Endothelial cell of umbilical vein (primary cell): Measurements from ENCODE around the gene TMEM214. TPM values are rescaled to one million over a fixed set of nuclear protein-coding genes. Genes with fewer than 3 reads are reported as not detected.

Source experiments
- BruUV-seq: library from RNA; stranded (reverse); fragments of 400-500 nt; replicated peaks from 2 replicates; lab custom pipeline; 2021; lab: Mats Ljungman, UMichigan
- CTCF ChIA-PET: fragments of 300-600, 350-600 bp; sonication (Branson Sonifier 250); formaldehyde crosslinking; loops from one replicate; lab custom pipeline; 2021; ENCODE audit warnings: antibody characterized with exemption, inconsistent platforms; lab: Charles Lee
- POLR2A ChIA-PET: fragments of 300-600, 350-600 bp; sonication (Branson Sonifier 250); formaldehyde crosslinking; loops from one replicate; lab custom pipeline; 2021; ENCODE audit warnings: antibody characterized with exemption, inconsistent platforms; lab: Charles Lee
- DNase-seq: peaks from one replicate; pipeline ENCODE4 v3.0.0-alpha.2; 2011; ENCODE audit warnings: low read depth, low spot score
- FAIRE-seq: peaks from 2 replicates; lab custom pipeline; 2011; peaks lifted over from hg19 to GRCh38; lab: Jason Lieb, UNC
- H2AFZ ChIP-seq: 2 replicates; pipeline ENCODE4 v1.6.0; 2012; ENCODE audit warnings: low read depth, low read length, control low read depth, inconsistent platforms
- H3K27ac ChIP-seq: 2 replicates; pipeline ENCODE4 v1.5.1; 2011; ENCODE audit warnings: low read depth, mild to moderate bottlenecking, control low read depth, low read length, moderate library complexity; ENCODE audit not compliant: insufficient read depth
- H3K27me3 ChIP-seq, 2 experiments: 2 replicates each; pipeline versions ENCODE4 v1.6.0 to v1.6.1; 2011; ENCODE audit warnings: low read length in 2 of 2, mixed read lengths in 1 of 2; ENCODE audit not compliant: control insufficient read depth in 2 of 2, insufficient read depth in 2 of 2
- H3K36me3 ChIP-seq, 2 experiments: 2 replicates in 1 of 2; 3 replicates in 1 of 2; pipeline ENCODE4 v1.5.1; 2011; ENCODE audit warnings: low read length in 2 of 2, mild to moderate bottlenecking in 1 of 2, moderate library complexity in 1 of 2; ENCODE audit not compliant: control insufficient read depth in 2 of 2, insufficient read depth in 2 of 2; ENCODE audit errors: extremely low read depth in 1 of 2
- H3K4me1 ChIP-seq: 3 replicates; pipeline ENCODE4 v1.5.1; 2011; ENCODE audit warnings: mild to moderate bottlenecking, low read length; ENCODE audit not compliant: control insufficient read depth, insufficient read depth; ENCODE audit errors: extremely low read depth
- H3K4me2 ChIP-seq: 2 replicates; pipeline ENCODE4 v1.6.1; 2011; ENCODE audit warnings: low read length, control low read depth, mixed read lengths; ENCODE audit not compliant: insufficient read depth
- H3K4me3 ChIP-seq, 3 experiments: fragments of 200-600 bp in 1 of 3; sonication (generic), shearing (Covaris generic) in 1 of 3; replicated peaks in 1 of 3; 2 replicates each; pipeline ENCODE4 v1.5.1; 2011 to 2016; ENCODE audit warnings: control low read depth in 3 of 3, low read length in 3 of 3, mild to moderate bottlenecking in 2 of 3, inconsistent platforms in 1 of 3, low read depth in 1 of 3, moderate library complexity in 1 of 3; ENCODE audit not compliant: insufficient read depth in 1 of 3
- H3K79me2 ChIP-seq: 2 replicates; pipeline ENCODE4 v1.6.0; 2012; ENCODE audit warnings: low read length, inconsistent platforms; ENCODE audit not compliant: control insufficient read depth, insufficient read depth
- H3K9ac ChIP-seq: replicated peaks from 2 replicates; pipeline ENCODE3; 2011; ENCODE audit warnings: low read length, control low read depth; ENCODE audit not compliant: insufficient read depth; ENCODE audit errors: extremely low read depth
- H3K9me1 ChIP-seq: replicated peaks from 3 replicates; pipeline ENCODE4 v1.6.0; 2011; ENCODE audit warnings: mild to moderate bottlenecking, low read length; ENCODE audit not compliant: control insufficient read depth, insufficient read depth; ENCODE audit errors: extremely low read depth
- H3K9me3 ChIP-seq: replicated peaks from 2 replicates; pipeline ENCODE4 v1.5.1; 2012; ENCODE audit warnings: low read length, inconsistent platforms; ENCODE audit not compliant: control insufficient read depth, insufficient read depth
- H4K20me1 ChIP-seq: replicated peaks from 2 replicates; pipeline ENCODE3; 2011; ENCODE audit warnings: mild to moderate bottlenecking, low read length; ENCODE audit not compliant: control insufficient read depth, insufficient read depth; ENCODE audit errors: extremely low read depth
- EZH2 ChIP-seq: IDR thresholded peaks from 2 replicates; pipeline ENCODE4 v1.6.1; 2012; ENCODE audit warnings: borderline replicate concordance, low read depth, mild to moderate bottlenecking, moderate library complexity, low read length, inconsistent platforms; ENCODE audit not compliant: severe bottlenecking
- FOS ChIP-seq: IDR thresholded peaks from 2 replicates; pipeline ENCODE4 v1.6.1; 2011; ENCODE audit warnings: mild to moderate bottlenecking, low read length, moderate library complexity, borderline replicate concordance; ENCODE audit not compliant: insufficient read depth
- GATA2 ChIP-seq: IDR thresholded peaks from 2 replicates; pipeline ENCODE4 v1.7.0; 2011; ENCODE audit warnings: low read depth, mild to moderate bottlenecking, moderate library complexity, mixed read lengths, low read length; ENCODE audit not compliant: insufficient read length, insufficient read depth
- JUN ChIP-seq: IDR thresholded peaks from 2 replicates; pipeline ENCODE4 v1.6.1; 2011; ENCODE audit warnings: borderline replicate concordance, low read depth; ENCODE audit not compliant: insufficient read length, insufficient read depth
- MYC ChIP-seq: IDR thresholded peaks from one replicate; pipeline ENCODE4 v1.6.1; 2011; ENCODE audit warnings: mild to moderate bottlenecking, low read depth, low read length
- POLR2A ChIP-seq: IDR thresholded peaks from 2 replicates; pipeline ENCODE4 v1.6.1; 2012; ENCODE audit warnings: low read depth, mild to moderate bottlenecking, control low read depth, low read length
- POLR2AphosphoS5 ChIP-seq: IDR thresholded peaks from 2 replicates; pipeline ENCODE4 v1.6.1; 2012; ENCODE audit warnings: low read depth, mild to moderate bottlenecking, control low read depth, low read length, moderate library complexity; ENCODE audit not compliant: insufficient read depth
- dilution Hi-C: fragments of 300-500 bp; cut with MboI; formaldehyde crosslinking; loops from one replicate; pipeline ENCODE4 v1.15.0; 2019; ENCODE audit warnings: low sequenced_read_pairs; ENCODE audit not compliant: extremely low pct_ligation_motif_present
- intact Hi-C: fragments of 100-400 bp; cut with micrococcal nuclease; formaldehyde crosslinking; loops from one replicate; pipeline ENCODE4 v1.10.0; 2022
- polyA plus RNA-seq, 4 experiments: library from polyadenylated mRNA; depleted of rRNA in 3 of 4; stranded (reverse) in 3 of 4; unstranded in 1 of 4; fragments of >200 nt; gene quantifications; 2 replicates each; pipeline versions ENCODE4 v1.2.1 to v1.2.3, GENCODE V29; 2011 to 2012; ENCODE audit warnings: missing spikeins in 1 of 4
- total RNA-seq: library from RNA; stranded (reverse); gene quantifications from 2 replicates; pipeline ENCODE4 v1.2.3, GENCODE V29; 2021
- TF ChIP-seq, protein P1 (sequence below): IDR thresholded peaks from 2 replicates; pipeline ENCODE4 v1.6.1; 2011; ENCODE audit not compliant: insufficient read depth, insufficient read length
- TF ChIP-seq, protein P2 (sequence below), 2 donors: IDR thresholded peaks; 1 replicate in 1 of 2; 2 replicates in 1 of 2; pipeline ENCODE4 v1.5.1; 2011; ENCODE audit warnings: low read length in 2 of 2, mild to moderate bottlenecking in 2 of 2, moderate library complexity in 2 of 2, control low read depth in 1 of 2, inconsistent platforms in 1 of 2, low read depth in 1 of 2; ENCODE audit not compliant: insufficient read depth in 1 of 2; ENCODE audit errors: extremely low read depth in 1 of 2

TMEM214 gene
- total and polyA plus RNA-seq, 2 donors (not counting 3 experiments of a cell fraction or from before 2014, with no cell fraction given): 109 to 163 TPM

DNA sequence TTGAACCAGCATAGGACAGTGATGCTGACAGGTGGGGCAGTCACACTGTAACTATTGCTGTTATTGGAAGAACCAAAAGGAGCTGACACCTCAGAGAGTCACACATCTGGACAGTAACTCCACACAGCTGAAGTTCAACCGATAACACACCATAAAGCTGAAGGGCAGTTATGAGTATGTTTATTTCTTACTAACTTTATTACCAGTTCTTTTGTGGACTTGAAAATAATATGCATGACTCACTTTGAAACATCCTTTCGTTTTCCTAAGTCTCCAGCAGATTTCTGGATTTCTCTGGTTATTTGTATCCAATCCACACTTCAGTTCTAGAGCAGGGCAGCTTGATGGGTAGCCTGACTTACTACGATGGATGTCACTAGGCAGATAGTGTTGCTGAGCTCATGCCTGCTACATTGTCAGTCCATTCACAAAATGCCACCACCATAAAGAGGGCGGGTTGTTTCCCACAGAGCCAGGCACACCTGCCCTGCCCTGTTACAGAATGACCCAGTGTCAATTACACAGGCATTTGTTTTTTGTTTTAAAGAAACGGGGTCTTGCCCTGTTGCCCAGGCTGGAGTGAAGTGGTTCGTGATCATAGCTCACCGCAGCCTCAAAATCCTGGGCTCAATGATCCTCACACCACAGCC is 10.3 kb downstream of the TMEM214 start:
- Histone ChIP-seq H3K9ac (no peak overlapping the region), H3K4me3 (no peak overlapping the region), H3K4me1 (no peaks in the 10 kb centered on the region), H3K36me3 (peaks cover 17 to 36% of the 10 kb centered on the region in 2 experiments), H3K9me1 (no peaks in the 10 kb centered on the region), H3K27me3 (no peaks in the 10 kb centered on the region), H3K9me3 (no peaks in the 10 kb centered on the region), H3K27ac (no peak overlapping the region), H3K79me2 (no peaks in the 10 kb centered on the region), H4K20me1 (no peaks in the 10 kb centered on the region), H2AFZ (no peak overlapping the region), H3K4me2 (no peak overlapping the region)
- dilution Hi-C loops (no loop called here), intact Hi-C loops (no loop called here)
- FAIRE-seq: no peak
- ChIA-PET POLR2A (no interaction called here), CTCF (interaction anchor here (0.5 to 1.6 kb wide), 3 partner anchors 44 to 81 kb away, joined by 3 to 4 read pairs (median 3); partner anchors contain the start of gene KHK)
- BruUV-seq: no TSS peak
- DNase-seq: no peak
- TF ChIP-seq POLR2A (no peak), MYC (no peak), EZH2 (no peak), GATA2 (no peak), JUN (no peak), POLR2AphosphoS5 (no peak), FOS (no peak)
- TF ChIP-seq, protein P1, sequence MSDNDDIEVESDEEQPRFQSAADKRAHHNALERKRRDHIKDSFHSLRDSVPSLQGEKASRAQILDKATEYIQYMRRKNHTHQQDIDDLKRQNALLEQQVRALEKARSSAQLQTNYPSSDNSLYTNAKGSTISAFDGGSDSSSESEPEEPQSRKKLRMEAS: no peak
- TF ChIP-seq, protein P2, sequence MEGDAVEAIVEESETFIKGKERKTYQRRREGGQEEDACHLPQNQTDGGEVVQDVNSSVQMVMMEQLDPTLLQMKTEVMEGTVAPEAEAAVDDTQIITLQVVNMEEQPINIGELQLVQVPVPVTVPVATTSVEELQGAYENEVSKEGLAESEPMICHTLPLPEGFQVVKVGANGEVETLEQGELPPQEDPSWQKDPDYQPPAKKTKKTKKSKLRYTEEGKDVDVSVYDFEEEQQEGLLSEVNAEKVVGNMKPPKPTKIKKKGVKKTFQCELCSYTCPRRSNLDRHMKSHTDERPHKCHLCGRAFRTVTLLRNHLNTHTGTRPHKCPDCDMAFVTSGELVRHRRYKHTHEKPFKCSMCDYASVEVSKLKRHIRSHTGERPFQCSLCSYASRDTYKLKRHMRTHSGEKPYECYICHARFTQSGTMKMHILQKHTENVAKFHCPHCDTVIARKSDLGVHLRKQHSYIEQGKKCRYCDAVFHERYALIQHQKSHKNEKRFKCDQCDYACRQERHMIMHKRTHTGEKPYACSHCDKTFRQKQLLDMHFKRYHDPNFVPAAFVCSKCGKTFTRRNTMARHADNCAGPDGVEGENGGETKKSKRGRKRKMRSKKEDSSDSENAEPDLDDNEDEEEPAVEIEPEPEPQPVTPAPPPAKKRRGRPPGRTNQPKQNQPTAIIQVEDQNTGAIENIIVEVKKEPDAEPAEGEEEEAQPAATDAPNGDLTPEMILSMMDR (IDR thresholded peaks at IDR 0.05; ENCODE audit: extremely low read depth in 1 of 2, insufficient read depth in 1 of 2, low read depth in 1 of 2, low read length in 2 of 2): no peak
